Right lobe of liver (tissue), 6 donors: ENCODE results near the gene LHX5. TPM values are rescaled to one million over a fixed set of nuclear protein-coding genes. Genes with fewer than 3 reads are reported as not detected.

Experiments
- ATAC-seq, 4 donors: fragments of 200-7000 bp; cut with Tn5 transposase; one replicate each; pipeline ENCODE4 v1.9.1; 2020; ENCODE audit warnings: mild to moderate bottlenecking in 4 of 4, moderate library complexity in 4 of 4
- DNase-seq, 3 donors: peaks; one replicate each; pipeline ENCODE4 v3.0.0-alpha.2; 2020
- H3K27ac ChIP-seq, 3 donors: fragments of 200-600 bp; one replicate each; pipeline ENCODE4 v1.8.0; 2022
- H3K27me3 ChIP-seq, 2 donors: fragments of 200-600 bp; one replicate each; pipeline ENCODE4 v1.8.0; 2022
- H3K36me3 ChIP-seq, 4 donors: fragments of 200-600 bp; sonication (generic) in 1 of 4; one replicate each; pipeline versions ENCODE4 v1.5.1 to v1.8.0; 2017 to 2022; ENCODE audit warnings: control low read depth in 1 of 4
- H3K4me1 ChIP-seq, 4 donors: fragments of 200-600 bp; sonication (generic) in 1 of 4; one replicate each; pipeline versions ENCODE4 v1.5.1 to v1.8.0; 2017 to 2022; ENCODE audit warnings: control low read depth in 1 of 4
- H3K4me3 ChIP-seq, 3 donors: fragments of 200-600 bp; one replicate each; pipeline ENCODE4 v1.8.0; 2022
- H3K9me3 ChIP-seq, 4 donors: fragments of 200-600 bp; sonication (generic) in 1 of 4; one replicate each; pipeline versions ENCODE4 v1.5.1 to v1.8.0; 2017 to 2022; ENCODE audit warnings: control low read depth in 1 of 4
- POLR2A ChIP-seq: fragments of 450-650 bp; IDR thresholded peaks from one replicate; pipeline ENCODE4 v1.6.1; 2017; ENCODE audit warnings: antibody characterized with exemption, mild to moderate bottlenecking
- WGBS: methylation state at CpG from one replicate; pipeline ENCODE4 v1.1.6; 2018; ENCODE audit warnings: low coverage, low lambda C conversion rate; ENCODE audit not compliant: insufficient coverage; ENCODE audit errors: missing lambda C conversion rate; 5-methylcytosine and 5-hydroxymethylcytosine counted together
- intact Hi-C, 2 donors: fragments of 100-400 bp; cut with DNase I; formaldehyde crosslinking; loops; one replicate each; pipeline versions ENCODE4 v1.11.2 to v1.14.1; 2022
- total RNA-seq, 6 experiments: library from RNA; depleted of rRNA in 2 of 6; stranded (reverse); fragments of >200 nt in 2 of 6; fragmentation: NEBNext Ultra II Directional in 3 of 6; extraction: Animal tissue kit (Norgen Biotek cat#: 25700) in 3 of 6; gene quantifications; one replicate each; pipeline versions ENCODE4 v1.1.0 to v1.2.4, GENCODE V29; 2016 to 2023
- TF ChIP-seq, protein P1 (sequence below), 4 donors: fragments of 200-600 bp in 3 of 4; fragments of 450-650 bp in 1 of 4; IDR thresholded peaks; one replicate each; pipeline versions ENCODE4 v1.5.1 to v1.8.0; 2016 to 2022; ENCODE audit warnings: antibody characterized with exemption in 4 of 4, mild to moderate bottlenecking in 2 of 4
- donor health status: DM: no; HTN: yes; CAD: no.
- donor health status: DM: no; HTN: no; CAD: no.
- donor health status: DM: no; HTN: no; CAD: no.
- donor health status: DM: no; HTN: yes; CAD: no.
- donor health status: DM: no; HTN: yes; CAD: no.

The LHX5 gene
- total RNA-seq, 6 experiments from 2014 or later, result not detected

DNA sequence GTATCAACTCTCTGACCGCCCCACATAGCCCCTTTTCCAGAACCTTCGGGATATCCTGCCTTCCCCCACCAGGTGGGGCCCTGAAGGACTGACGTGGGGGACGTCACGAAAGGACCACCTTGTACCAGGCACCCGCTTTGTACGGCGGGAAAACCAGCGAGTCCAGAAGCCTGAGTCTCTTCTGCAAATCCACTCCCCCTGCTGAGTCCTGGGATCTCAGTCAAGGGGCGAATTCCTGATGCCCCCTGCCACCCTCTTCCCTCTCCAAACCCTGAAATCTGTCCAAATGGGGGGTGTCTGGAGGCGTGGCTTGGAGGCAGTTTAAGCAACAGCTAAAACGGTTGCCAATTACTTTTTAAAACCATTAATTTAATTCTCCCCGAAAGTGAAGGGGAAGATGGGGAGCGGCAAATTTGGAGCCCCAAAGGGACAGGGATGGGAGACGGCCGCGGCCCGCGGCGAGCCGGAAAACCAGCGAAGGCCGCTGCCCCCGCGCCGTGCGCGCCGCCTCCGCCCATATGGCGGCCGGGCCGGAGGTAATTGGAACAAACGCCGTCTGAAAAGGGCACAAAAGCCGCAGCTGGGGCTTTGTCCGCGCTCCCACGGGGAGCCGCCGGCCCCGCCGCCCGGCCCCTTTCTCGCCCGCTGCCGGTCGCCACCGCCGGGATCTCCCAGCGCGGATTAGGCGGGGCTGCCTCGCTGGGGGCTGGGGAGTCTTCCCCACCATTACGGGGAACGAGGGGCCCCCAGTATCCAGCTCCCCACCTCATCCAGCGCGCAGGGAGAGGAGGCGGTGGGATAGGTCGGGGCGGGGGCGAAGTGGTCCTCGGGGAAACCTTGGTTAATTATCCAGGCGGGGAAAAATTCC lies 6.6 kb downstream of the LHX5 start:
- ATAC-seq, result no peak
- TF ChIP-seq POLR2A, result no peak
- TF ChIP-seq, protein P1, sequence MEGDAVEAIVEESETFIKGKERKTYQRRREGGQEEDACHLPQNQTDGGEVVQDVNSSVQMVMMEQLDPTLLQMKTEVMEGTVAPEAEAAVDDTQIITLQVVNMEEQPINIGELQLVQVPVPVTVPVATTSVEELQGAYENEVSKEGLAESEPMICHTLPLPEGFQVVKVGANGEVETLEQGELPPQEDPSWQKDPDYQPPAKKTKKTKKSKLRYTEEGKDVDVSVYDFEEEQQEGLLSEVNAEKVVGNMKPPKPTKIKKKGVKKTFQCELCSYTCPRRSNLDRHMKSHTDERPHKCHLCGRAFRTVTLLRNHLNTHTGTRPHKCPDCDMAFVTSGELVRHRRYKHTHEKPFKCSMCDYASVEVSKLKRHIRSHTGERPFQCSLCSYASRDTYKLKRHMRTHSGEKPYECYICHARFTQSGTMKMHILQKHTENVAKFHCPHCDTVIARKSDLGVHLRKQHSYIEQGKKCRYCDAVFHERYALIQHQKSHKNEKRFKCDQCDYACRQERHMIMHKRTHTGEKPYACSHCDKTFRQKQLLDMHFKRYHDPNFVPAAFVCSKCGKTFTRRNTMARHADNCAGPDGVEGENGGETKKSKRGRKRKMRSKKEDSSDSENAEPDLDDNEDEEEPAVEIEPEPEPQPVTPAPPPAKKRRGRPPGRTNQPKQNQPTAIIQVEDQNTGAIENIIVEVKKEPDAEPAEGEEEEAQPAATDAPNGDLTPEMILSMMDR (IDR thresholded peaks at IDR 0.05), result no peak
- intact Hi-C loops, result loop anchor here (10.0 kb wide), 1 partner anchor 450 kb away; no protein-coding TSS in a partner anchor
- Histone ChIP-seq H3K9me3 (no peaks in the 10 kb centered on the region), H3K27ac (no peak overlapping the region), H3K27me3 (peaks cover 22 to 53% of the 10 kb centered on the region in 2 donors), H3K4me3 (no peak overlapping the region), H3K4me1 (peaks cover 0 to 20% (median 0%) of the 10 kb centered on the region in 4 donors), H3K36me3 (no peaks in the 10 kb centered on the region)
- WGBS, result 1% methylated on average over 16 of the region's 64 CpGs
- no peak for DNase-seq

DNA sequence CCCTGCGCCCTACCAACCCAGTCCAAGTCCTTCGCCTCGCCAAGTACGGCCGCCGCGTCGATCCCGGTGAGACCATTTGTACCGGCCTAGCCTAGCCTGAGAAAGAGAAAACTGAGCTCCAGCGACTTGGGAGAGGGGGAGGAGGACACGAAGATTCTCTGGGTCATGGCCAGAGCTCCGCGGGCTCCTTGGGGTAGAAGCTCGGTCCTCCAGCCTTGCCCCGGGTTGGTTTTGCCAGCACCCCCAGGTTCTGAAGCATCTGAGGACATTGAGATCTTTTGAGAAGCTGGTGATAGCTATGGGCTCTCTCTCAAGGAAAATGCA lies 7.3 kb downstream of the LHX5 start:
- Histone ChIP-seq H3K36me3 (no peaks in the 10 kb centered on the region), H3K27me3 (peaks cover 22 to 53% of the 10 kb centered on the region in 2 donors), H3K4me1 (peaks cover 0 to 20% (median 0%) of the 10 kb centered on the region in 4 donors), H3K9me3 (no peaks in the 10 kb centered on the region), H3K27ac (no peak overlapping the region), H3K4me3 (no peak overlapping the region)
- DNase-seq (no peak), ATAC-seq (no peak)
- no peak for TF ChIP-seq POLR2A
- TF ChIP-seq, protein P1 (IDR thresholded peaks at IDR 0.05), result no peak
- intact Hi-C loops, result loop anchor here (10.0 kb wide), 1 partner anchor 450 kb away; no protein-coding TSS in a partner anchor
- 0% methylated on average over 11 of the region's 16 CpGs for WGBS

DNA sequence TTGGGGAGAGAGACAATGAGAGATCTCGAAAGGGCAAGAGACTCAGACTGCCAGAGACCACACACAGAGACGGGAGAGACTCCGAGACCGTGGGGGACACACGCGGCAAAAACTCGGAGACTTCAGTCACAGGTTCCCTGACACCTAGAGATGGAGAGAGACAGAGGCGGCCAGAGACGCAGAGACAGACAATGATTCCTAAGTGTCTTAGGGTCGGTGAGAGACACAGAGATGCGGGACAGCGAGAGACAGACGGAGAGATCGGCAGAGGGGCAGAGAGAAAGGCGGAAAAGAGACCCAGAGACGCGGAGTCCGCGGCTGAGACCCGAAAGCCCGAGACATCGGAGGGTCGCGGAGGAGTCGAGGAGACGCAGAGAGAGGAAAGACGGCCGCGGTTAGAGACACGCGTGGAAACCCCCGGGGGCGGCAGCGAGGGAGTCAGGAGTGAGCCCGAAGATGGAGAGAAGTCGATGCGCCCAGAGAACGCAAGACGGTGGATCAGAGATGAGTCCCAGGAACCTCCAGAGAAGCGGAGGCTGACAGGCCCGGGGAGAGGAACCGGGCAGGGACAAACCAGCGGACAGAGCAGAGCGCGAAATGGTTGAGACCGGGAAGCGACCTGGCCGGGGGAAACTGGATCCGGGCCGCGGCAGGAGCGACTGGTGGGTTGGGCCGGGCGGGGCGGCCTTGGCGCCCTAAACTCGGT lies 7.8 kb downstream of the LHX5 start:
- no peak for DNase-seq
- no peak for ATAC-seq
- H3K36me3 ChIP-seq, result no peaks in the 10 kb centered on the region
- peaks cover 22 to 50% of the 10 kb centered on the region in 2 donors for H3K27me3 ChIP-seq
- intact Hi-C loops, result loop anchor here (10.0 kb wide), 1 partner anchor 451 kb away; no protein-coding TSS in a partner anchor
- H3K9me3 ChIP-seq, result no peaks in the 10 kb centered on the region
- peaks cover 0 to 20% (median 0%) of the 10 kb centered on the region in 4 donors for H3K4me1 ChIP-seq
- no peak overlapping the region for H3K27ac ChIP-seq
- no peak overlapping the region for H3K4me3 ChIP-seq
- TF ChIP-seq, protein P1 (IDR thresholded peaks at IDR 0.05), result no peak
- no peak for TF ChIP-seq POLR2A
- 4% methylated on average over 48 of the region's 57 CpGs for WGBS

DNA sequence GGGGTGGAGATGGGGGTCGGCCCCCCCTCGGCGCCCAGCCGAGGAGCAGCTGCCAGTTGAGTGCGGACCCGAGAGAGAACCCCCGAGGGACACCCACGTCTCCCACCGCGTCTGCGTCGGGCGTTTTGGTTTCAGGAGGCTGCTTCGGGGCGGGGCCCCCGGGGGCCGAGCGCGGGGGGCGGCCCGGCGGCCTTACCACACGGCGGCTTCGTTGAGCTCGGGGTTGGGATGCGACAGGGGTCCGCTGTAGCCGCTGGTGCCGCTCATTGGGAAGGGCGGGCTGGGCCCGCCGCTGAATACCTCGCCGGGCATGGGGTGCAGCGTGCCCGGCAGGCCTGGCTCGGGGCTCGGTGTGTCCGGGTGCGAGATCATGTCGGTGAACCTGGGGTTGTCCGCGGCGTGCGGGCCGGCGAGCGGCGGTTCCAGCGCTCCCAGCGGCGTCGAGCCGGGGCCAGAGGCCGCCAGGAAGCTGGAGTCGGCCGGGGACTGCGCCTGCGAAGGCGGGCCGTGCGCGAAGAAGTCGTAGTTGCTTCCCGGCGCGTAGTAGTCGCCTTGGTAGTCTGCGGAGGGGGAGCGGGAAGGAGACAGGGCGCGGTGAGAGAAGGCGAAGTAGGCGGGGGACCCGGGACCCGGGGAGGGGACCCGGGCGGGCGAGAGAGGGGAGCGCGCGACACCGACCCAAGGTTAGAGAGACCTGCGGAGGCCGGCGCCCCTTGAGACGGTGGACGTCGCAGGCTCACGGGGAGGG lies 8.5 kb downstream of the LHX5 start:
- no peak for ATAC-seq
- DNase-seq, result no peak
- Histone ChIP-seq H3K27ac (no peak overlapping the region), H3K27me3 (peaks cover 15 to 42% of the 10 kb centered on the region in 2 donors), H3K4me3 (no peak overlapping the region), H3K36me3 (no peaks in the 10 kb centered on the region), H3K9me3 (no peaks in the 10 kb centered on the region), H3K4me1 (peaks cover 0 to 20% (median 0%) of the 10 kb centered on the region in 4 donors)
- 4% methylated on average over 32 of the region's 91 CpGs for WGBS
- no peak for TF ChIP-seq POLR2A
- TF ChIP-seq, protein P1 (IDR thresholded peaks at IDR 0.05), result no peak
- intact Hi-C loops, result loop anchor here (10.0 kb wide), 1 partner anchor 452 kb away; no protein-coding TSS in a partner anchor
